Nephron progenitor cell (in vitro differentiated cells): ENCODE measurements around the gene RPS6KA4.

ENCODE experiments used
- DNase-seq: peaks from one replicate; pipeline ENCODE4 v3.0.0; 2021
- H3K27ac Mint-ChIP-seq: 2 replicates; pipeline ENCODE4 v1.8.0; 2021; ENCODE audit warnings: mild to moderate bottlenecking, moderate library complexity, mixed read lengths
- H3K27me3 Mint-ChIP-seq: 2 replicates; pipeline ENCODE4 v1.8.0; 2021; ENCODE audit warnings: mild to moderate bottlenecking, low read depth, mixed read lengths; ENCODE audit not compliant: poor library complexity
- H3K36me3 Mint-ChIP-seq: 2 replicates; pipeline ENCODE4 v1.8.0; 2021; ENCODE audit warnings: low read depth, mixed read lengths
- H3K4me1 Mint-ChIP-seq: 2 replicates; pipeline ENCODE4 v1.8.0; 2021; ENCODE audit warnings: mixed read lengths
- H3K4me3 Mint-ChIP-seq: 2 replicates; pipeline ENCODE4 v1.8.0; 2021; ENCODE audit warnings: mild to moderate bottlenecking, moderate library complexity, mixed read lengths
- H3K9me3 Mint-ChIP-seq: 2 replicates; pipeline ENCODE4 v1.8.0; 2021; ENCODE audit warnings: mild to moderate bottlenecking, moderate library complexity, mixed read lengths
- CTCF ChIP-seq: fragments of 200-600 bp; sonication (generic); IDR thresholded peaks from 2 replicates; pipeline ENCODE4 v1.5.0; 2021; ENCODE audit warnings: antibody characterized with exemption

The RPS6KA4 gene

GRCh38 chr11:64379817-64380709, 21.1 kb downstream of the RPS6KA4 start:
- Mint-ChIP-seq H3K36me3 (no peaks in the 10 kb centered on the region), H3K27me3 (peaks cover 5% of the 10 kb centered on the region), H3K9me3 (no peaks in the 10 kb centered on the region), H3K4me3 (no peak overlapping the region), H3K27ac (no peak overlapping the region), H3K4me1 (peaks cover 8% of the 10 kb centered on the region)
- no peak for DNase-seq
- TF ChIP-seq CTCF = no peak

- H3K36me3 Mint-ChIP-seq = no peaks in the 10 kb centered on the region
- H3K27me3 Mint-ChIP-seq = peaks cover 4% of the 10 kb centered on the region
- no peak for TF ChIP-seq CTCF
- DNase-seq = no peak
- no peak overlapping the region for H3K4me3 Mint-ChIP-seq
- no peaks in the 10 kb centered on the region for H3K9me3 Mint-ChIP-seq
- no peak overlapping the region for H3K27ac Mint-ChIP-seq
- H3K4me1 Mint-ChIP-seq = peaks cover 19% of the 10 kb centered on the region
Measured at GRCh38 chr11:64381350-64381749, 22.4 kb downstream of the RPS6KA4 start.

GRCh38 chr11:64382047-64382446, 23.1 kb downstream of the RPS6KA4 start:
- no peak for DNase-seq
- no peak overlapping the region for H3K4me3 Mint-ChIP-seq
- H3K4me1 Mint-ChIP-seq = peaks cover 19% of the 10 kb centered on the region
- H3K27me3 Mint-ChIP-seq = peaks cover 6% of the 10 kb centered on the region
- H3K9me3 Mint-ChIP-seq = no peaks in the 10 kb centered on the region
- no peak for TF ChIP-seq CTCF
- no peak overlapping the region for H3K27ac Mint-ChIP-seq
- H3K36me3 Mint-ChIP-seq = no peaks in the 10 kb centered on the region

- no peak overlapping the region for H3K4me3 Mint-ChIP-seq
- no peaks in the 10 kb centered on the region for H3K9me3 Mint-ChIP-seq
- H3K27ac Mint-ChIP-seq = no peak overlapping the region
- no peaks in the 10 kb centered on the region for H3K36me3 Mint-ChIP-seq
- peaks cover 11% of the 10 kb centered on the region for H3K27me3 Mint-ChIP-seq
- TF ChIP-seq CTCF = no peak
- peaks cover 19% of the 10 kb centered on the region for H3K4me1 Mint-ChIP-seq
- no peak for DNase-seq
Measured at GRCh38 chr11:64382586-64382985, 23.6 kb downstream of the RPS6KA4 start.

- no peaks in the 10 kb centered on the region for H3K36me3 Mint-ChIP-seq
- no peak overlapping the region for H3K4me3 Mint-ChIP-seq
- H3K27ac Mint-ChIP-seq = no peak overlapping the region
- no peak for TF ChIP-seq CTCF
- no peak for DNase-seq
- no peaks in the 10 kb centered on the region for H3K9me3 Mint-ChIP-seq
- peaks cover 23% of the 10 kb centered on the region for H3K4me1 Mint-ChIP-seq
- peaks cover 20% of the 10 kb centered on the region for H3K27me3 Mint-ChIP-seq
Measured at GRCh38 chr11:64383580-64383979, 24.6 kb downstream of the RPS6KA4 start.
